Colonic mucosa (tissue), 4 donors: ENCODE data around the gene FLRT1. TPM values are rescaled to one million over a fixed set of nuclear protein-coding genes. Genes with fewer than 3 reads are reported as not detected.

ENCODE experiments used
- DNase-seq: peaks from one replicate; pipeline ENCODE4 v3.0.0-alpha.2; 2020
- H3K27ac ChIP-seq: fragments of 200-600 bp; one replicate; pipeline ENCODE4 v1.8.0; 2021
- H3K27me3 ChIP-seq: fragments of 200-600 bp; one replicate; pipeline ENCODE4 v1.8.0; 2021
- H3K36me3 ChIP-seq: fragments of 200-600 bp; one replicate; pipeline ENCODE4 v1.8.0; 2021
- H3K4me1 ChIP-seq: fragments of 200-600 bp; one replicate; pipeline ENCODE4 v1.8.0; 2021; ENCODE audit warnings: mild to moderate bottlenecking
- H3K4me3 ChIP-seq: fragments of 200-600 bp; one replicate; pipeline ENCODE4 v1.8.0; 2021
- H3K9ac ChIP-seq, 2 donors: one replicate each; pipeline ENCODE4 v1.7.0; 2013; ENCODE audit warnings: control low read depth in 2 of 2, low read depth in 2 of 2, low read length in 2 of 2
- H3K9me3 ChIP-seq: fragments of 200-600 bp; one replicate; pipeline ENCODE4 v1.8.0; 2021
- intact Hi-C: fragments of 100-400 bp; cut with DNase I; formaldehyde crosslinking; loops from one replicate; pipeline ENCODE4 v1.14.1; 2022
- total RNA-seq, 2 donors: library from RNA; stranded (reverse); fragmentation: NEBNext Ultra II Directional in 1 of 2; extraction: Animal tissue kit (Norgen Biotek cat#: 25700) in 1 of 2; gene quantifications; one replicate each; pipeline ENCODE4 v1.2.1, GENCODE V29; 2021
- TF ChIP-seq, protein P1 (sequence below): fragments of 200-600 bp; IDR thresholded peaks from one replicate; pipeline ENCODE4 v1.8.0; 2022; ENCODE audit warnings: antibody characterized with exemption, mild to moderate bottlenecking
- donor health status: healthy.
- donor health status: DM: no; HTN: no; CAD: no.
- donor health status: DM: no; HTN: no; CAD: no.

FLRT1 gene
- total RNA-seq, 2 donors from 2014 or later, result 0.20 to 0.96 TPM

DNA sequence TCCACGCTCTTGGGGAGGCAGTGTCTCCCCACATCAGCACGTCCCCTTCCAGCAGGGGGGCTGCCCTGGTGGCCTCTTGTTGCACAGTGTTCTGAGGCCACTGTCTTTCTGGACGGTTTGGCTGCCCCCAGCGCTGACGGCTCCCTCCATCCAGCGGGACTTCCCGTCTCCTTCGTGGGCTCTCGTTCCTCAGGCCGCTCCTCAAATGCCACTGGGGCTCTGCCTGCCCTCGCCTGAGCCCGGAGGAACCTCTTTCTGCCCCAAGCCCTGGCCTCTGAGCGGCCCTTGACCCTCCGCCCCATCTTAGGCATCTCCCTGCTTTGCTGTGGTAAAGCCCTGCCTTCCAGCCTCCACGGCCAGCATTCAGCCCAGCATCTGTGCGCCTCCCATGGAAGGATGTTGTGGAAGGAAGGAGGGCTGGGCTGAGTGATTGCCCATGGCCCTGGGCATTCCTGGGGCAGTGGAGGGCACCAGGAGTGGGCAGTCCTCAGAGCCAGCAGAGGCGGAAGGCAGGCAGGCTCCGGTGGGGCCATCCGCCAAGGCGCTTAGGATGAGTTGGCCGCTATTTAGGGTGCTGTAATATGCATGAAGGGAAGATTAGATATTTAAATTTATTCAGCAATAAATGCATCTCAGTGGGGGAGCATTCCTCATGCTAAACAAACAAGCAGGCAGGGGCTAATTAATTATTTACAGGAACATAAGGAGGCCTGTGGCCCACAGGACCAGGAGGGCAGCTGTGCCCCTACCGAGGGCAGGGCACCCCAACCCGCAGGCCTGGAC, 31.7 kb upstream of the FLRT1 start:
- H3K36me3 ChIP-seq, result no peaks in the 10 kb centered on the region
- DNase-seq, result no peak
- no peaks in the 10 kb centered on the region for H3K9me3 ChIP-seq
- H3K4me3 ChIP-seq, result no peak overlapping the region
- TF ChIP-seq, protein P1, sequence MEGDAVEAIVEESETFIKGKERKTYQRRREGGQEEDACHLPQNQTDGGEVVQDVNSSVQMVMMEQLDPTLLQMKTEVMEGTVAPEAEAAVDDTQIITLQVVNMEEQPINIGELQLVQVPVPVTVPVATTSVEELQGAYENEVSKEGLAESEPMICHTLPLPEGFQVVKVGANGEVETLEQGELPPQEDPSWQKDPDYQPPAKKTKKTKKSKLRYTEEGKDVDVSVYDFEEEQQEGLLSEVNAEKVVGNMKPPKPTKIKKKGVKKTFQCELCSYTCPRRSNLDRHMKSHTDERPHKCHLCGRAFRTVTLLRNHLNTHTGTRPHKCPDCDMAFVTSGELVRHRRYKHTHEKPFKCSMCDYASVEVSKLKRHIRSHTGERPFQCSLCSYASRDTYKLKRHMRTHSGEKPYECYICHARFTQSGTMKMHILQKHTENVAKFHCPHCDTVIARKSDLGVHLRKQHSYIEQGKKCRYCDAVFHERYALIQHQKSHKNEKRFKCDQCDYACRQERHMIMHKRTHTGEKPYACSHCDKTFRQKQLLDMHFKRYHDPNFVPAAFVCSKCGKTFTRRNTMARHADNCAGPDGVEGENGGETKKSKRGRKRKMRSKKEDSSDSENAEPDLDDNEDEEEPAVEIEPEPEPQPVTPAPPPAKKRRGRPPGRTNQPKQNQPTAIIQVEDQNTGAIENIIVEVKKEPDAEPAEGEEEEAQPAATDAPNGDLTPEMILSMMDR, result no peak
- no peak overlapping the region for H3K27ac ChIP-seq
- intact Hi-C loops, result no loop called here
- H3K4me1 ChIP-seq, result peaks cover 21% of the 10 kb centered on the region
- H3K27me3 ChIP-seq, result no peaks in the 10 kb centered on the region
- no peak overlapping the region for H3K9ac ChIP-seq

DNA sequence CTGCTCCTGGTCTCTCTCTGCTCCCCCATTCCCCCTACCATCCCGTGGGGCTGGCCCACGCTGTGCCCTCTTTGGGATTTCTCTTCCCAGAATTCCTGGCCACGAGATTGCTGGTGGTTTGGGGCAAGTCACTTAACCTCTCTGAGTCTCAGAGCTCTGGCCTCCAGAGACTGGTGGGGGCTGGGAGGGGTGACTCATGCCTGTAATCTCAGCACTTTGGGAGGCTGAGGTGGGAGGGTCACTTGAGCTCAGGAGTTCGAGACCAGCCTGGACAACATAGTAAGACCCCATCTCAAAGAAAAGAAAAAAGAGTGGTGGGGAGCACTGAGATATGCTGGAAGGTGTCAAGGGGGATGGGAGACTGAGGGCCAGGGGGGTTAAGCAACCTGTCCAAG, 31.1 kb upstream of the FLRT1 start:
- TF ChIP-seq, protein P1, result no peak
- Histone ChIP-seq H3K4me1 (peaks cover 20% of the 10 kb centered on the region), H3K9ac (no peak overlapping the region), H3K36me3 (no peaks in the 10 kb centered on the region), H3K9me3 (no peaks in the 10 kb centered on the region), H3K4me3 (no peak overlapping the region), H3K27ac (no peak overlapping the region), H3K27me3 (no peaks in the 10 kb centered on the region)
- DNase-seq, result no peak
- intact Hi-C loops, result no loop called here

DNA sequence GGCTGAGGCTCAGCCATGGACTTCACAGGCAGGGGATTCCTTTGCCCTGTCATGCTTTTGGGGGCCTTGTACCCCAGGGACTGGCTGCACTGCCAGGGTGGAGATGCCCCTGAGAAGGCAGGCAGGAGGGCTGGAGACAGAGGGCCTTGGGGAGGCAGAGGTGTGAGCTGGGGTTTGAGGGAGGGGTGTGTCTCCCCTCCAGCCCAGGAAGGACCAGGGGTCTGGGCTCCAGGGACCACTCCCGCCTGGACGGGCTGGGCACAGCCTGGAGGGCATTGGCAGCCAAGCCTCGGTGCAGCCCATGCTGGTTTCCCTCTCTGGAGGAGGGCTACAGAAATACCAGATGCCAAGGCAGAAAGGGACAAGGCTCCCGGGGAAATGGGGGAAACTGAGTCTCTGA, 30.0 kb upstream of the FLRT1 start:
- TF ChIP-seq, protein P1, result no peak
- Histone ChIP-seq H3K27me3 (no peaks in the 10 kb centered on the region), H3K9ac (no peak overlapping the region), H3K27ac (no peak overlapping the region), H3K36me3 (no peaks in the 10 kb centered on the region), H3K4me1 (peaks cover 12% of the 10 kb centered on the region), H3K9me3 (no peaks in the 10 kb centered on the region), H3K4me3 (no peak overlapping the region)
- DNase-seq, result no peak
- intact Hi-C loops, result no loop called here

GRCh38 chr11:64006398-64006797, 29.3 kb upstream of the FLRT1 start:
- intact Hi-C loops, result no loop called here
- H3K9ac ChIP-seq, result no peak overlapping the region
- H3K4me3 ChIP-seq, result no peak overlapping the region
- H3K27me3 ChIP-seq, result no peaks in the 10 kb centered on the region
- TF ChIP-seq, protein P1, result no peak
- peaks cover 12% of the 10 kb centered on the region for H3K4me1 ChIP-seq
- no peaks in the 10 kb centered on the region for H3K36me3 ChIP-seq
- DNase-seq, result no peak
- H3K9me3 ChIP-seq, result no peaks in the 10 kb centered on the region
- H3K27ac ChIP-seq, result no peak overlapping the region

GRCh38 chr11:64007160-64007628, 28.5 kb upstream of the FLRT1 start:
- no peak overlapping the region for H3K27ac ChIP-seq
- no peaks in the 10 kb centered on the region for H3K27me3 ChIP-seq
- no peaks in the 10 kb centered on the region for H3K36me3 ChIP-seq
- no peak overlapping the region for H3K9ac ChIP-seq
- H3K4me1 ChIP-seq, result peaks cover 12% of the 10 kb centered on the region
- DNase-seq, result peak; percentile 27
- TF ChIP-seq, protein P1, result no peak
- H3K4me3 ChIP-seq, result peak overlapping the region; percentile 39
- intact Hi-C loops, result no loop called here
- H3K9me3 ChIP-seq, result no peaks in the 10 kb centered on the region
